PC-3 (cell line): Measurements from ENCODE around the gene FUT7.

Source experiments
- CTCF ChIP-seq: fragments of 300-600 bp; sonication (generic); conservative IDR thresholded peaks from 2 replicates; pipeline ENCODE4 v1.5.1; 2017; ENCODE audit warnings: antibody characterized with exemption, low read depth, mild to moderate bottlenecking, low read length
- EZH2phosphoT487 ChIP-seq: fragments of 300-600 bp; sonication (generic); IDR thresholded peaks from 2 replicates; pipeline ENCODE4 v1.6.1; 2018; ENCODE audit warnings: mild to moderate bottlenecking, antibody characterized with exemption, low read length, borderline replicate concordance

GRCh38 chr9:137058521-137059234 lies 26.8 kb upstream of the FUT7 start:
- no peak for TF ChIP-seq CTCF
- no peak for TF ChIP-seq EZH2phosphoT487
